Activated CD8-positive, alpha-beta T cell treated with anti-CD3 and anti-CD28 coated beads, Interleukin-2, amount 10 ng/mL, durations not matched to agents 7 days and 5 days (primary cell): ENCODE measurements around the gene RIF1. TPM values are rescaled to one million over a fixed set of nuclear protein-coding genes. Genes with fewer than 3 reads are reported as not detected.

ENCODE experiments used
- ATAC-seq: fragments of 150-1000 bp; cut with Tn5 transposase; one replicate; pipeline ENCODE4 v1.10.0; 2021; ENCODE audit warnings: moderate library complexity
- CTCF ChIA-PET: fragments of 350-600 bp; sonication (Branson Sonifier 250); formaldehyde crosslinking; loops from one replicate; lab custom pipeline; 2021; ENCODE audit warnings: antibody characterized with exemption; lab: Charles Lee
- POLR2A ChIA-PET: fragments of 350-600 bp; sonication (Branson Sonifier 250); formaldehyde crosslinking; loops from one replicate; lab custom pipeline; 2021; ENCODE audit warnings: antibody characterized with exemption; lab: Charles Lee
- DNase-seq: peaks from one replicate; pipeline ENCODE4 v3.0.0-alpha.2; 2020
- H3K27ac Mint-ChIP-seq: one replicate; pipeline ENCODE4 v1.8.0; 2021; ENCODE audit warnings: mild to moderate bottlenecking, mixed read lengths
- H3K27me3 Mint-ChIP-seq: one replicate; pipeline ENCODE4 v1.8.0; 2021; ENCODE audit warnings: low read depth, mixed read lengths
- H3K36me3 Mint-ChIP-seq: one replicate; pipeline ENCODE4 v1.8.0; 2021; ENCODE audit warnings: low read depth, mixed read lengths
- H3K4me1 Mint-ChIP-seq: one replicate; pipeline ENCODE4 v1.8.0; 2021; ENCODE audit warnings: low read depth, mixed read lengths
- H3K4me3 Mint-ChIP-seq: one replicate; pipeline ENCODE4 v1.8.0; 2021; ENCODE audit warnings: mild to moderate bottlenecking, mixed read lengths
- H3K9me3 Mint-ChIP-seq: one replicate; pipeline ENCODE4 v1.8.0; 2022; ENCODE audit warnings: mixed read lengths; ENCODE audit not compliant: insufficient read depth
- total RNA-seq, 2 experiments: library from RNA; stranded (reverse); gene quantifications; one replicate each; pipeline ENCODE4 v1.2.3, GENCODE V29; 2021

Gene RIF1
- total RNA-seq, 2 experiments from 2014 or later = 55.9 to 56.6 TPM

DNA sequence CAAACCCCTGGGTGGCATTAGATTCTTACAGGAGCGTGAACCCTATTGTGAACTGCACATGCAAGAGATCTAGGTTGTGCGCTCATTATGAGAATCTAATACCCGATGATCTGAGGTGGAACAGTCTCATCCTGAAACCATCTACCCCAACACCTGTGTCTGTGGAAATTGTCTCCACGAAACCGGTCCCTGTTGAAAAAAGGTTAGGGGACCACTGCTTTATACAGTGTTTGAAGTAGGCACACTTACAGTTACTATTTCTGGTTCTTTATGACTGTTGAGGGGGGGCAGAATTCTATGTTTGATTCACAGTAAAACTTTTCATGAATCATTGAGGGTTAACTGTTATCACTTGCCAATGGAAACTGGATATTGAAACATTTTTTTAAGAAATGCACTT lies 72.0 kb downstream of the RIF1 start:
- no peak for DNase-seq
- ATAC-seq = no peak
- ChIA-PET POLR2A (interaction anchor here (0.7 kb wide), 1 partner anchor 58 kb away, joined by 3 read pairs; no protein-coding TSS in a partner anchor), CTCF (interaction anchor here (2.1 kb wide), 1 partner anchor 243 kb away, joined by 5 read pairs; no protein-coding TSS in a partner anchor)
- Mint-ChIP-seq H3K9me3 (no peaks in the 10 kb centered on the region), H3K27me3 (no peaks in the 10 kb centered on the region), H3K36me3 (peaks cover 79% of the 10 kb centered on the region), H3K4me3 (no peak overlapping the region), H3K4me1 (peaks cover 11% of the 10 kb centered on the region), H3K27ac (no peak overlapping the region)

DNA sequence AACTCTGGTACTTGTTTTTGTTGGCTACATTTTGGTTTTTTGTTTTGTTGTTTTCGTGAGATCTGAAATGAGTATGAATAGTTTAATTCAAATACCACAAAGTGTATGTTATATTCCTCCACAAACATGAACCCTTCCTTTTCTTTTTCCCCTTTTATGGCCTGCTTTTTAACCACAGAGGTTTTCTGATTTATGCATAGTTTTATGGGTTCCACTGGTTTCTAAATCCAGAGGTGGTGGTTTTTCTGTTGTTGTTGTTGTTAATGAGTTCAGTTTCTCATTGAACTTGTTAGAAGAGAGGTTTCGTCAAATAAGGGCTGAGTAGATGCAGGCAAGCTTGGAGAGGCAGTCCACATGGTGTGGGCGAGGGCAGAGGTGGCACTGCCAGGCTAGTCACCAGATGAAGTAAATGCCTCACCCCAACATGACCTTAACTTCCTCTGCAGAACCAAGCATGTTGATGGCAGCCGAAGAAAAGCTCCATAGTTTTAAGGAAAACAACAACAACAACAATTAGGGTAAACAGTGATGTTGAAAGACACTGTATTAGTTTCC lies 72.5 kb downstream of the RIF1 start:
- Mint-ChIP-seq H3K27ac (no peak overlapping the region), H3K36me3 (peaks cover 75% of the 10 kb centered on the region), H3K27me3 (no peaks in the 10 kb centered on the region), H3K4me1 (peaks cover 11% of the 10 kb centered on the region), H3K4me3 (no peak overlapping the region), H3K9me3 (no peaks in the 10 kb centered on the region)
- ChIA-PET CTCF (no interaction called here), POLR2A (interaction anchor here (0.7 kb wide), 1 partner anchor 59 kb away, joined by 3 read pairs; no protein-coding TSS in a partner anchor)
- ATAC-seq (no peak), DNase-seq (no peak)

- POLR2A ChIA-PET = no interaction called here
- H3K27me3 Mint-ChIP-seq = no peaks in the 10 kb centered on the region
- DNase-seq (no peak), ATAC-seq (no peak)
- no peaks in the 10 kb centered on the region for H3K9me3 Mint-ChIP-seq
- no peak overlapping the region for H3K27ac Mint-ChIP-seq
- peaks cover 8% of the 10 kb centered on the region for H3K4me1 Mint-ChIP-seq
- H3K36me3 Mint-ChIP-seq = peaks cover 65% of the 10 kb centered on the region
- H3K4me3 Mint-ChIP-seq = no peak overlapping the region
- CTCF ChIA-PET = no interaction called here
Observed at GRCh38 chr2:151483546-151483945, 73.8 kb downstream of the RIF1 start.

DNA sequence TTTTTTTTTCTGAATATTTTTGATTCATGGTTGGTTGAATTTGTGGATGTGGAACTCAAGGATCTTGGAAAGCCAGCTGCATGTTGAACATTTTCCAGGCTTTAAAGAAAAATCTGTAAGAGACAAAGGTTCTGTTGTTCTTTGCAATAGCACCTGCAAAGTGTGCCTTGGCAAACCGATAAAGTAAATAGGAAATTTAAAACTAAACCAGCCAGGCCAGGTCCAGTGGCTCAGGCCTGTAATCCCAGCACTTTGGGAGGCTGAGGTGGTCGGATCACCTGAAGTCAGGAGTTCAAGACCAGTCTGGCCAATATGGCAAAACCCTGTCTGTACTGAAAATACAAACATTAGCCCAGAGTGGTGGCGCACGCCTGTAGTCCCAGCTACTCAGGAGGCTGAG lies 74.4 kb downstream of the RIF1 start:
- H3K36me3 Mint-ChIP-seq = peaks cover 59% of the 10 kb centered on the region
- H3K9me3 Mint-ChIP-seq = no peaks in the 10 kb centered on the region
- ChIA-PET CTCF (no interaction called here), POLR2A (no interaction called here)
- peaks cover 8% of the 10 kb centered on the region for H3K4me1 Mint-ChIP-seq
- DNase-seq (no peak), ATAC-seq (no peak)
- no peaks in the 10 kb centered on the region for H3K27me3 Mint-ChIP-seq
- no peak overlapping the region for H3K27ac Mint-ChIP-seq
- no peak overlapping the region for H3K4me3 Mint-ChIP-seq

- H3K4me3 Mint-ChIP-seq = no peak overlapping the region
- CTCF ChIA-PET = no interaction called here
- H3K27ac Mint-ChIP-seq = no peak overlapping the region
- no peaks in the 10 kb centered on the region for H3K27me3 Mint-ChIP-seq
- DNase-seq = no peak
- peaks cover 8% of the 10 kb centered on the region for H3K4me1 Mint-ChIP-seq
- ATAC-seq = no peak
- POLR2A ChIA-PET = no interaction called here
- peaks cover 46% of the 10 kb centered on the region for H3K36me3 Mint-ChIP-seq
- H3K9me3 Mint-ChIP-seq = no peaks in the 10 kb centered on the region
Observed at GRCh38 chr2:151486053-151486452, 76.4 kb downstream of the RIF1 start.

GRCh38 chr2:151490276-151490675 lies 80.6 kb downstream of the RIF1 start:
- Mint-ChIP-seq H3K4me1 (no peaks in the 10 kb centered on the region), H3K36me3 (peaks cover 12% of the 10 kb centered on the region), H3K4me3 (no peak overlapping the region), H3K27me3 (no peaks in the 10 kb centered on the region), H3K27ac (no peak overlapping the region), H3K9me3 (no peaks in the 10 kb centered on the region)
- CTCF ChIA-PET = no interaction called here
- POLR2A ChIA-PET = no interaction called here
- ATAC-seq = no peak
- no peak for DNase-seq

DNA sequence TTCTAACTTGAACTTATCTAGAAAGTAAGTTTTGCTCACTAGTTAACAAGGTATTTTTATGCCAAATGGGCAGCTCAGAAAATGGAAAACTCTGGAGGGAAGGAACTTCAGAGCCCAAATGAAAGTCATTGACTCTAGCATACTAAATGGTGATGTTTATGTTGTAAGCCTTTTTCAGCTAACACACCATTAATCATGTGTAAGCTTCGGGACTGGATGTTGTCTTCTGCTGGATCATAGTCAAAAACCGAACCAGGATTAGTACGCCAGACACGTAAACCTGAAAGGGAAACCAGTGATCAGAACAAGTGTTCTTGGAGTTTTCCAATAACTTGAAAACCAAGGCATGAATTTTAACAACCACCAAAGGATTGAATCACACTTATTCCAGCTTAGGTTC lies 81.8 kb downstream of the RIF1 start:
- DNase-seq = no peak
- no peak for ATAC-seq
- Mint-ChIP-seq H3K4me3 (no peak overlapping the region), H3K27me3 (no peaks in the 10 kb centered on the region), H3K27ac (no peak overlapping the region), H3K4me1 (no peaks in the 10 kb centered on the region), H3K9me3 (no peaks in the 10 kb centered on the region), H3K36me3 (peaks cover 2% of the 10 kb centered on the region)
- ChIA-PET CTCF (interaction anchor here (1.2 kb wide), 1 partner anchor 14 kb away, joined by 3 read pairs; no protein-coding TSS in a partner anchor), POLR2A (no interaction called here)

DNA sequence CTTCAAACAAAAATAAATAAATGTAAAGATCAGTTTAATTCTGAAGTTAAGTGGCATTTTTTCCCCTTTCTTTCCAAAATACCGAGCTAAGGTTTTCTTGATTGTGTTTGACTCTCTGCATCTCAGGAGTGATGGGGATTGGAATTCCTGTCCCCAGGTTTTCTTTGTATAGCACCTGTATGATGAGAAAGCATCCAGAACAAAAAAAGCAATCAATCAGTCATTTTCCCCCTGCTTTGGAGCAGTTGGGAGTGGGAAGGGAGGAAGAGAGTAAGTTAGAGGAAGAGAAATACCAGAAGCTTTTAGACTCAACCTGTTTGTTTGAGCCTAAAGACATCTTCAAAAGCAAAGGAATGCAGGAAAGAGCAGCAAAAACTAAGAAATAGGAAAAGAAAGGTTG lies 88.5 kb downstream of the RIF1 start:
- Mint-ChIP-seq H3K4me1 (no peaks in the 10 kb centered on the region), H3K27me3 (no peaks in the 10 kb centered on the region), H3K27ac (no peak overlapping the region), H3K36me3 (no peaks in the 10 kb centered on the region), H3K9me3 (no peaks in the 10 kb centered on the region), H3K4me3 (no peak overlapping the region)
- ChIA-PET POLR2A (no interaction called here), CTCF (no interaction called here)
- ATAC-seq = no peak
- no peak for DNase-seq

DNA sequence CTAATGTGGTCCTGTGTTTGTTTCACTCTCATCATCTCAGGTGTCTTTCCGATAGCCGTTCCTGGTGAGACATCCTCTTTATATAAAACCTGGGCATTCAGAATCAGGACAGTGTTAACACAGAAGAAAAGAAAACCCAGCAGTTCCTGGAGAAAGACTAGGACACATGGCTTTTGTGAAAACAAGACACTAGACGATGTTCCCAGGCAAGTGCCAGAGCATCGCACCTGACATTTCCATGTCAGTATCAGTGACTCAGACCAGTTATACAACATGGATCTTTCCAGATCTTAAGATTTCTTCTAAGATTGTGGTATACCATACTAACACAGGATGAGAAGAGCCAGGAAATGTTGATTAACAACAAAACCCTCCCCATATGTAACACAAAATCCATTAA lies 96.5 kb downstream of the RIF1 start:
- ChIA-PET CTCF (no interaction called here), POLR2A (no interaction called here)
- Mint-ChIP-seq H3K27me3 (no peaks in the 10 kb centered on the region), H3K36me3 (no peaks in the 10 kb centered on the region), H3K9me3 (no peaks in the 10 kb centered on the region), H3K4me3 (no peak overlapping the region), H3K27ac (no peak overlapping the region), H3K4me1 (no peaks in the 10 kb centered on the region)
- no peak for DNase-seq
- ATAC-seq = no peak

DNA sequence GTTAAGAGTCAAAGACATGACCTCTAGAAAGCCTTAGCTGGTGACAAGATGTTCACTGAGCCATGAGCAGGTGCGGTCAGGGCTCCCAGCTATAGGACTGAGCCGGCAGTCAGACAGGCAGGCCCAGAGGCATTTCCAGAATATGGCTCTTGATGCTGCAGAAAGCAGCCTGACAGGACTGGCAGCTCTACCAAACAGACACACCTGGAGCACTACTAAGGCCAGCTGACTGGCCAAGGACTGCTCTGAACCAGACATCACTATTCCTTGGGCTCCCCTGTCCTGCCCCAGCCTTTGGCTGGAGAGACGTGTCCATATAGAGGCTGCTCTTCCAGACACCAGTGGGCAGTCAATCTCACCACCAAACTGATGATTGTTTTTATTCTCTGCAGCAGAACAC lies 98.8 kb downstream of the RIF1 start:
- no peaks in the 10 kb centered on the region for H3K36me3 Mint-ChIP-seq
- POLR2A ChIA-PET = no interaction called here
- H3K4me3 Mint-ChIP-seq = no peak overlapping the region
- DNase-seq (no peak), ATAC-seq (peak; percentile 27)
- no peaks in the 10 kb centered on the region for H3K4me1 Mint-ChIP-seq
- CTCF ChIA-PET = interaction anchor here (1.6 kb wide), 1 partner anchor 517 kb away, joined by 4 read pairs; no protein-coding TSS in a partner anchor
- no peaks in the 10 kb centered on the region for H3K9me3 Mint-ChIP-seq
- no peak overlapping the region for H3K27ac Mint-ChIP-seq
- H3K27me3 Mint-ChIP-seq = no peaks in the 10 kb centered on the region

DNA sequence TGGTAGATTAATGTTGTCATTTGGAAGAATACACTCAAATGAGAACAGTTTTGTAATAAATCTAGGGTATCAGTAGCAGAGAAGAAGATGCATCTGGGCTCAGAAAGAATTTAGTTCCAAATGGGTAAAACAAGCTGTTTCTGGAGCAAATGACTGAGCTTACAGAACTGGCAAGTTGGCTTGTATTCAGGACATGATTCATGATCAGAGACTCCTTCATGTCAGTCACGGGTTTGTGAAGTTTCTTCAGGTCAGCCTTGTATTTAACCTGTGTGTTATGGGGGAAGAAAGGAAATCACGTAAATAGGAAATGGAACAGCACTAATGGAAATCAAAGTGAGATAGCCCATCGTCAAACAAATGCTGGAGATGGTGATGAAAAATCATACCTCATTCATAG lies 109.1 kb downstream of the RIF1 start:
- no peaks in the 10 kb centered on the region for H3K27me3 Mint-ChIP-seq
- DNase-seq = no peak
- ChIA-PET POLR2A (no interaction called here), CTCF (no interaction called here)
- ATAC-seq = no peak
- no peaks in the 10 kb centered on the region for H3K36me3 Mint-ChIP-seq
- H3K4me3 Mint-ChIP-seq = no peak overlapping the region
- H3K27ac Mint-ChIP-seq = no peak overlapping the region
- H3K9me3 Mint-ChIP-seq = no peaks in the 10 kb centered on the region
- no peaks in the 10 kb centered on the region for H3K4me1 Mint-ChIP-seq

DNA sequence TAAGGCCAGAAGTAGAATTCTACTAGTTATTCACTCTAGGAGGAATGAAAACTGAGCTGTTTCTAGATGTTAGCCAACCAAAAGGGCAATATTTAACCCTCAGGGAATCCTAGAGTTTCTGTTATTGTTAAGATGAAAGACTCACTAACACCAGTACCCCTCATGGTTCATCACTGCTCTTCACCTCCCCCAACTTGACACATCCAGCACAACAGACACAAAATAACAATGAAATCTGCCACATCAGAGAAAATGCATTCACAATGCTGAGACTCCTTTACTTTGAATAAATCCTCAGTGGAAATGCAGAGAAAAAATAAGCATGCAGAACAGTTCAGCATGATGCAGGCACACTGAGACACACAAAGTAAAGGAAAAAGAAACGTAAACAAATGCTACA lies 111.3 kb downstream of the RIF1 start:
- ATAC-seq (no peak), DNase-seq (no peak)
- Mint-ChIP-seq H3K9me3 (no peaks in the 10 kb centered on the region), H3K27me3 (no peaks in the 10 kb centered on the region), H3K27ac (no peak overlapping the region), H3K36me3 (no peaks in the 10 kb centered on the region), H3K4me1 (no peaks in the 10 kb centered on the region), H3K4me3 (no peak overlapping the region)
- POLR2A ChIA-PET = interaction anchor here (1.2 kb wide), 1 partner anchor 55 kb away, joined by 3 read pairs; no protein-coding TSS in a partner anchor
- CTCF ChIA-PET = no interaction called here

DNA sequence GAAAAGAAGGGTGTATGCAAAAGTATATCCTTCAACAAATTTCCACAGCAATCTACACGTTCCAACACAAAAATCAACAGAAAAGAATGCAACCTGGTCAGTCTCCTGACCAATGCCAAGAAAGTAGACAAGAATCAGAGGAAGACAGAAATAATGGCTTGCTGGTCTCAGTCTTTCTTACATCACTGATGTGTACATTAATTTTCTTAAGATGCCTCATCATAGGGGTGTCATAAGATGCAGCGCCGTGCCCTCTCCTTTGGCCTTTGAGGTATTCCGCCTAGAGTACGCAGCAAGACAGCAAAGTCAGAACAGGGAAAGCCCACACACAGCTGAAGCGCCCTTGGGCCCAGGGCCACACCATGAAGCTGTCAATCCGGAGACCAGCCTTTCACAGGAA lies 112.9 kb downstream of the RIF1 start:
- POLR2A ChIA-PET = no interaction called here
- ATAC-seq (no peak), DNase-seq (no peak)
- Mint-ChIP-seq H3K27ac (no peak overlapping the region), H3K36me3 (no peaks in the 10 kb centered on the region), H3K4me3 (no peak overlapping the region), H3K27me3 (no peaks in the 10 kb centered on the region), H3K4me1 (no peaks in the 10 kb centered on the region), H3K9me3 (no peaks in the 10 kb centered on the region)
- CTCF ChIA-PET = no interaction called here
